22Rv1 (cell line): ENCODE data around the gene DCDC2.

Experiments used
- ZFX ChIP-seq: fragments of 450-650 bp; IDR thresholded peaks from 2 replicates; pipeline ENCODE4 v1.6.1; 2017; ENCODE audit warnings: antibody characterized with exemption, borderline replicate concordance
- TF ChIP-seq, protein P1 (sequence below): fragments of 450-650 bp; IDR thresholded peaks from 2 replicates; pipeline ENCODE4 v1.5.1; 2017; ENCODE audit warnings: mild to moderate bottlenecking

DNA sequence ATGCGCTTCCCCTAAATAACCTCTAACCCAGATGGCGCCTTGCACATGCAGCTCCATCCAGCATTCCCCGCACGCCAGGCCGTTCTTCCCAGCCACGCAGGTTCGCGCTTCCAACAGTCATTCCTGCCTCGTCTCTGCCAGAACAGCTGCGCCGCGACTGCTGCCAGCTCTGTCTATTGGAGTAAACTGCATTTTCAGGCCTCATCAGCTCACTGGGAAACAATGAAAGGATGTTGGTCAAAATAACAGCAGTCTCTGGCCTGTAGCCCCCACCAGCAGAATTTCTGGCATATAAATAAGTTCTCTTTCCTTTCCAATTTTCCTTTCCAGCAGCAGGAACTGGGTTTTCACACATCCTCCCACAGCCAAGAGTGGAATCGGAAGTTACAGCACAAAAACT is 217.3 kb downstream of the DCDC2 start:
- TF ChIP-seq, protein P1, sequence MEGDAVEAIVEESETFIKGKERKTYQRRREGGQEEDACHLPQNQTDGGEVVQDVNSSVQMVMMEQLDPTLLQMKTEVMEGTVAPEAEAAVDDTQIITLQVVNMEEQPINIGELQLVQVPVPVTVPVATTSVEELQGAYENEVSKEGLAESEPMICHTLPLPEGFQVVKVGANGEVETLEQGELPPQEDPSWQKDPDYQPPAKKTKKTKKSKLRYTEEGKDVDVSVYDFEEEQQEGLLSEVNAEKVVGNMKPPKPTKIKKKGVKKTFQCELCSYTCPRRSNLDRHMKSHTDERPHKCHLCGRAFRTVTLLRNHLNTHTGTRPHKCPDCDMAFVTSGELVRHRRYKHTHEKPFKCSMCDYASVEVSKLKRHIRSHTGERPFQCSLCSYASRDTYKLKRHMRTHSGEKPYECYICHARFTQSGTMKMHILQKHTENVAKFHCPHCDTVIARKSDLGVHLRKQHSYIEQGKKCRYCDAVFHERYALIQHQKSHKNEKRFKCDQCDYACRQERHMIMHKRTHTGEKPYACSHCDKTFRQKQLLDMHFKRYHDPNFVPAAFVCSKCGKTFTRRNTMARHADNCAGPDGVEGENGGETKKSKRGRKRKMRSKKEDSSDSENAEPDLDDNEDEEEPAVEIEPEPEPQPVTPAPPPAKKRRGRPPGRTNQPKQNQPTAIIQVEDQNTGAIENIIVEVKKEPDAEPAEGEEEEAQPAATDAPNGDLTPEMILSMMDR = no peak
- TF ChIP-seq ZFX = no peak
